Fibroblast of peridontal ligament (primary cell): ENCODE data around the gene ADGRE3.
"Not testable (repeated sequence)": the region's sequence is repeated elsewhere in the genome, so short reads cannot be mapped to it uniquely, and the experiment has no call there.

ENCODE experiments used
- DNase-seq: peaks from one replicate; pipeline ENCODE4 v3.0.0-alpha.2; 2010; ENCODE audit errors: extremely low read depth

ADGRE3 gene

DNA sequence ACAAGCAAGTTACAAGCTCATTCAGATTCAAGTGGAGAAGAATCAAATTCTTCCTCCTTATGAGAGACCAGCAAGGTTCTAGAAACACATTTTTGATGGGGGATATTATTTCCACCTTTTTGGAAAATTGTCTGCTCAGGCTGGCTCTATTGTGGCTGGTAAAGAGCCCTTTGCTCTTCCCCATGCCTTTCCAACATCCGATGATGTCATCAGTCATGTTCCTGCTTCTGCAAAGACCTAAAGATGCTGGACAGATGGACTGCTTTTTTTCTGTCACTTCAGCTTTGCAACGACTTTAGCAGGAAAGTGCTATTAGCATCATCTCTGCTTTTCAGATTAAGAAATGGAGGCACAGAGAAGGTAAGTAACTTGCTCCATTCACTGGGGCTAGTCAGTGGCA is 4.2 kb downstream of the ADGRE3 start:
- no peak for DNase-seq

GRCh38 chr19:14669940-14670339 is 4.7 kb downstream of the ADGRE3 start:
- no peak for DNase-seq

GRCh38 chr19:14661372-14661924 is 13.2 kb downstream of the ADGRE3 start:
- no peak for DNase-seq

DNA sequence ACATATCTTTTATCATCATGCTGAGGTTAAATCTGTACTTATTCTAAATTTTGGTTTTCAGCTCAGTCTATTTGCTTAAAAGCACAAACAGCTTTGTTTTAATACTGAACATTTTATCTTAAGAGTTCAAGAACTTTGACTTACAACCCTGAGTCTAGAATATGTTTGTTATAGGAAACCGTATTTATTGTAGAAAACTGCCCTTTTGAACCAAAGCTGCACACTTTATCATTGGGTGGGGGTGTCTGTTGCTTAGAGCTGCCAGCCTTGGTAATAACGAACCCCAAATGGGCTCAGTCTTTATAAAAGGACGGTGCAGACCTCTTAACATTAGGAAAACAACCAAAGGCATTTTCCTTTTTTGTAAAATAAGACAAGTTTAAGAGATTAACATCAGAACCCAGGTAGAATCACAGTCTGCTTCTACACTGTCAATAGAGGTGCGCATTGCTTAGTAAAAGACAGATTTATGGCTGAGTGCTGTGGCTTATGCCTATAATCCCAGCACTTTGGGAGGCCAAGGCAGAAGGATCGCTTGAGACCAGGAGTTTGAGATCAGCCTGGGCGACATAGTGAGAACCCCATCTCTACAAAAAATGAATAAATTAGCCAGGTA is 14.7 kb downstream of the ADGRE3 start:
- DNase-seq: no peak

GRCh38 chr19:14655726-14656125 is 18.9 kb downstream of the ADGRE3 start:
- no peak for DNase-seq

GRCh38 chr19:14654786-14655560 is 19.7 kb downstream of the ADGRE3 start:
- no peak for DNase-seq

DNA sequence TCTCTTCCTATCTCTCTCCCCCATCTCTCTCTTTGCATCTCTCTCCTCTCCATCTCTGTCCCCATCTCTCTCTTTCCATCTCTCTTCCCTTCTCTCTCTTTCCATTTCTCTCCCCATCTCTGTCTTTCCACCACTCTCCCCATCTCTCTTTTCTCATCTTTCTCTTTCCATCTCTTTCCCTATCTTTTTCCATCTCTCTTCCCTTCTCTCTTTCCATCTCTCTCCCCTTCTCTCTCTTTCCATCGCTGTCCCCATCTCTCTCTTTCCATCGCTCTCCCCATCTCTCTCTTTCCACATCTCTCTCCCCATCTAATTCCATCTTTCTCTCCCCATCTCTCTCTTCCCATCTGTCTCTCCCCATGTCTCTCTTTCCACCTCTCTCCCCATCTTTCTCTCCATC is 24.5 kb downstream of the ADGRE3 start:
- no peak for DNase-seq

DNA sequence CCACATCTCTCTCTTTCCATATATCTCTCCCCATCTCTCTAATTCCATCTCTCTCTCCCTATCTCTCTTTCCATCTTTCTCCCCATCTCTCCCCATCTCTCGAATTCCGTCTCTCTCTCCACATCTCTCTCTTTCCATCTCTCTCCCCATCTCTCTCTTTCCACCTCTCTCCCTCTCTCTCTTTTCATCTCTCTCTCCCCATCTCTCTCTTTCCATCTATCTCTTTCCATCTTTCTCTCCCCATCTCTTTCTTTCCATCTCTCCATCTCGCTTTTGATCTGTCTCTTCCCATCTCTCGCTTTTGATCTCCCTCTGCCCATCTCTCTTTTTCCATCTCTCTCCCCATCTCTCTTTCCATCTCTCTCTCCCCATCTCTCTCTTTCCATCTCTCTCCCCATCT is 25.6 kb downstream of the ADGRE3 start:
- no peak for DNase-seq

DNA sequence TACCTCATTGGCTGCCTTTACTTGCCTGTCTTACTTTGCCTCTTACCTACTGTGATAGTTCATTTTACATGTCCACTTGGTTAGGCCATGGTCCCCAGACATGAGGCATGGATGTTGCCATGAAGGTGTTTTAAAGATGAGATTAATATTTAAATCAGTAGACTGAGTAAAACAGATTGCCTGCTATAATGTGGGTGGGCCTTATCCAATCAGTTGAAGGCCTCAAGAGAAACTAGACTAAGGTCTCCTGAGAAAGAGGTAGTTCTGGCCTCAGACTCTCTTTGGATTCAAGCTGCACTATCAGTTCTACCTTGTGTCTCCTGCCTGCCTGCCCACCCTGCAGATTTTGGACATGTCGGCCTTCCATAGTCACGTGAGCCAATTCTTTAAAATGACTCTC is 26.1 kb downstream of the ADGRE3 start:
- no peak for DNase-seq

- DNase-seq: no peak
Measured at GRCh38 chr19:14639536-14640277, 34.9 kb downstream of the ADGRE3 start.

- peak; percentile 2 for DNase-seq
Measured at GRCh38 chr19:14632286-14632685, 42.4 kb downstream of the ADGRE3 start.

GRCh38 chr19:14629557-14629956 is 45.1 kb downstream of the ADGRE3 start:
- no peak for DNase-seq

DNA sequence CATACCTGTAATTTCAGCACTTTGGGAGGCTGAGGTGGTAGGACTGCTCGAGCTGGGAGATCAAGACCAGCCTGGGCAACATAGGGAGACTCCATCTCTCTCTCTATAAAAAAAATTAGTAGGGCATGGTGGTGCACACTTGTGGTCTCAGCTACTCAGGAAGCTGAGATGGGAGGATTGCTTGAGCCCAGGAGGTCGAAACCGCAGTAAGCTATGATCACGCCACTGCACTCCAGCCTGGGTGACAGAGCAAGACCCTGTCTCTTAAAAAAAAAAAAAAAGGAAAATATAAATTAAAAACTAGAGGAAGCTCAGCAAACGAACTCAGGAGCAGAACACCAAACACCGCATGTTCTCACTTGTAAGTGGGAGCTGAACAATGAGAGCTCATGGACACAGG is 50.2 kb downstream of the ADGRE3 start:
- DNase-seq: not testable (repeated sequence)

DNA sequence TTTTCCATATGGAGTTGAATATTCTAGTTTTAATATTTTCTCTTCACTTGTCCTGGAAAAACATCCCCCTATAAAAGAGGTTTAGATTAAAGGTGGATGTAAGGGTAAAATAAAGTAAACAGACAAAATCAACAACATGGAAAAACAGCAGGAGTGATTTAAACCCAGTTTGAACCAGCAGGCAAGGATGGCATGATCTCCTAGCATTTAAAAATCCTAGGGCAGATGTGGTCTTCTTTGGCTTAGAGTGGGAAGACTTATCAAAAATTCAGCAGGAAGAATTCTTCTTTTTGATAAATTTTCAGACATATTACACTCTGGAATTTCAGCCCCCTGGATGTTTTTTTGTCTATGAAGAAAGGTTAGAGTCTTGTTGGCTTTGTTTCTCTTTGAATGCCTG is 55.2 kb downstream of the ADGRE3 start:
- no peak for DNase-seq

- DNase-seq: no peak
Measured at GRCh38 chr19:14616407-14616806, 58.2 kb downstream of the ADGRE3 start.

GRCh38 chr19:14615623-14616022 is 59.0 kb downstream of the ADGRE3 start:
- no peak for DNase-seq

DNA sequence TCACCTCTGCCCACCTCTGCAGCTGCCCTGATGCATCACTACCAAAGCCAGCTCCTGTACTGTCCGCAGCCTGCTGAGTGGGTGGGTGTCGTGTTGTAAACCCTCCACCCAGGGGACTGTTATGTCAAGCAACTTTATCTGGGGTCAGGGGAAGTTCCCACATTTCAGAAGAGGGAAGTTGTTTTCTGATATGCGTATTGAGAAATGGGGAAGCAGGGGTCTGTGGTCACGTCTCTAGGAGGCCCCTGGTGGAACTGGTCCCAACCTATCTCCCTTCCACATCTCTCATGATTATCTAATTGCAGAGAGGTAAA is 60.6 kb downstream of the ADGRE3 start:
- no peak for DNase-seq

DNA sequence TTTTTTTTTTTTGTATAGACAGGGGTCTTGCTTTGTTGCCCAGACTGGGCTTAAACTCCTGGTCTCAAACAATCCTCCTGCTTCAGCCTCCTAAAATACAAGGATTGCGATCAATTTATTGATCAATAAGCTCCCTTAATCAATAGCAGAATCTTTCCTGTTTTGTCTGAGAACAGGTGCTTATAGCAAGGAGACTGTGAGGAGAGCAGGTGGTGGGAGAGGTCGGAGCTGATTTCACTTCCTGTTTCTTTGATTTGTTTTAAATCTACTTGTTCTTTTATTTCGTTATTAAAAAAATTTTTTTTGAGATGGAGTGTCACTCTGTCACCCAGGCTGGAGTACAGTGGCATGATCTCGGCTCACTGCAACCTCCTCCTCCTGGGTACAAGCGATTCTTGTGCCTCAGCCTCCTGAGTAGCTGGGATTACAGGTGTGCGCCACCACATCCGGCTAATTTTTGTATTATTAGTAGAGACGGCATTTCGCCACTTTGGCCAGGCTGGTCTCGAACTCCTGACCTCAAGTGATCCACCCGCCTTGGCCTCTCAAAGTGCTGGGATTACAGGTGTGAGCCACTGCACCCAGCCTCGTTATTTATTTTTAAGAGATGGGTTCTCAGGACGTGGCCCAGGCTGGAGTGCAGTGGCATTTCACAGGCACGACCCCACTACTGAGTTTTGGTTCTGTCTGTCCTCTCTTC is 61.1 kb downstream of the ADGRE3 start:
- not testable (repeated sequence) for DNase-seq

DNA sequence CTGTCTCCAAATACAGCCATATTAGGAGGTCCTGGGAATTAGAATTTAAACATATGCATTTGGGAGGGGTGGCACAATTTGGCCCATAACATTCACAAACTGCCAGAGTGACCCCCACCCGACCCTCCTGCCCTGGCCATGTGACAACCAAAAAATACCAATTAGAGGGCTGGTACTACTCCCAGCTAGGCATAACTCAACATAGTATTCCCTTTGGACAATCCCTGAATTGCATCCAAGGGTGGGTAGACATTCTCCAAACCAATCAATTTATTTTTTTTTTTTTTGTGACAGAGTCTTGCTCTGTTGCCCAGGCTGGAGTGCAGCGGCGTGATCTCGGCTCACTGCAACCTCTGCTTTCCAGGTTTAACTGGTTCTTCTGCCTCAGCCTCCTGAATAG is 62.0 kb downstream of the ADGRE3 start:
- DNase-seq: no peak

- DNase-seq: not testable (repeated sequence)
Measured at GRCh38 chr19:14612242-14612641, 62.4 kb downstream of the ADGRE3 start.

DNA sequence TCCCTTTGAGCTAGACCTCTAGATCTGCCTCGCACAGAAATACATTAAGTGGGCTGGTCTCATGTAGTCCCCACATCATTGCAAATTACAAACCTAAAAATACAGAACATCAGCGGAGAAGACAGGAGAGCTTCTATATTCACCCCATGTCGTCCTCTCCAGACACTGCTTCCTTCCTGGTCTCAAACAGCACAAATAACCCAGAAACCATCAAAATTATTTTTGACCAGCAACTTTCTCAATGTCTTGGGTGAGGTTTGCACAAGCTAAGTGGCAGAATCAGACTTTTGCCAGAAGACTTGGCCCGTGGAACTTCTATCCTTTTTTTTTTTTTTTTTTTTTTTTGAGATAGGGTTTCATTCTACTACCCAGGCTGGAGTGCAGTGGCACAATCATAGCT is 63.6 kb downstream of the ADGRE3 start:
- DNase-seq: no peak

GRCh38 chr19:14606627-14607026 is 68.0 kb downstream of the ADGRE3 start:
- no peak for DNase-seq
